ENCODE results near the gene DAPK2.

DNA sequence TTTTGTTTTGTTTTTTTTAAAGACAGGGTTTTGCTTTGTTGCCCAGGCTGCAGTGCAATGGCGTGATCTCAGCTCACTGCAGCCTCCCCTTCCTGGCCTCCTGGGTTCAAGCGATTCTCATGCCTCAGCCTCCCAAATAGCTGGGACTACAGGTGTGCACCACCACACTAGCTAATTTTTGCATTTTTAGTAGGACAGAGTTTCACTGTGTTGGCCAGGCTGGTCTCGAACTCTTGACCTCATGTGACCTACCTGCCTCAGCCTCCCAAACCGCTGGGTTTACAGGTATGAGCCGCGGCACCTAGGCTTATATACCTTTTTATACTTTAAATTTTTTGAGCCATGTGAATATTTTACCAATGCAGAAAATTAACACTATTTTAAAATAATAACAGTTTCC lies 155.7 kb downstream of the DAPK2 start:
- TF ChIP-seq, protein P1, sequence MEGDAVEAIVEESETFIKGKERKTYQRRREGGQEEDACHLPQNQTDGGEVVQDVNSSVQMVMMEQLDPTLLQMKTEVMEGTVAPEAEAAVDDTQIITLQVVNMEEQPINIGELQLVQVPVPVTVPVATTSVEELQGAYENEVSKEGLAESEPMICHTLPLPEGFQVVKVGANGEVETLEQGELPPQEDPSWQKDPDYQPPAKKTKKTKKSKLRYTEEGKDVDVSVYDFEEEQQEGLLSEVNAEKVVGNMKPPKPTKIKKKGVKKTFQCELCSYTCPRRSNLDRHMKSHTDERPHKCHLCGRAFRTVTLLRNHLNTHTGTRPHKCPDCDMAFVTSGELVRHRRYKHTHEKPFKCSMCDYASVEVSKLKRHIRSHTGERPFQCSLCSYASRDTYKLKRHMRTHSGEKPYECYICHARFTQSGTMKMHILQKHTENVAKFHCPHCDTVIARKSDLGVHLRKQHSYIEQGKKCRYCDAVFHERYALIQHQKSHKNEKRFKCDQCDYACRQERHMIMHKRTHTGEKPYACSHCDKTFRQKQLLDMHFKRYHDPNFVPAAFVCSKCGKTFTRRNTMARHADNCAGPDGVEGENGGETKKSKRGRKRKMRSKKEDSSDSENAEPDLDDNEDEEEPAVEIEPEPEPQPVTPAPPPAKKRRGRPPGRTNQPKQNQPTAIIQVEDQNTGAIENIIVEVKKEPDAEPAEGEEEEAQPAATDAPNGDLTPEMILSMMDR (conservative IDR thresholded peaks at IDR 0.05 in 1 of 2, IDR thresholded peaks at IDR 0.05 in 1 of 2; ENCODE audit: extremely low read depth in 1 of 2, insufficient read depth in 1 of 2, low read depth in 1 of 2, low read length in 2 of 2): no peak
- TF ChIP-seq EZH2 (IDR thresholded peaks at IDR 0.05; ENCODE audit: borderline replicate concordance, low read length): no peak
